Measurements from ENCODE around the gene MARCHF11. TPM values are rescaled to one million over a fixed set of nuclear protein-coding genes. Genes with fewer than 3 reads are reported as not detected.

MARCHF11 gene
- total and polyA plus RNA-seq, 2 experiments from 2014 or later, result 5.1 to 6.4 TPM

- no peak overlapping the region for H3K4me3 ChIP-seq
- TF ChIP-seq CTCF (IDR thresholded peaks at IDR 0.05; ENCODE audit: low read depth, low read length), result no peak
- H3K36me3 ChIP-seq, result no peaks in the 10 kb centered on the region
- no peak for DNase-seq (ENCODE audit: low read depth in 1 of 2, low spot score in 1 of 2)
- H3K4me1 ChIP-seq (ENCODE audit: low read depth), result peaks cover 30% of the 10 kb centered on the region
- no peaks in the 10 kb centered on the region for H3K9me3 ChIP-seq (ENCODE audit: low read depth)
- no peaks in the 10 kb centered on the region for H3K27me3 ChIP-seq
- H3K27ac ChIP-seq, result no peak overlapping the region
Measured at GRCh38 chr5:16131878-16132277, 47.7 kb downstream of the MARCHF11 start.

GRCh38 chr5:16128944-16129343 lies 50.6 kb downstream of the MARCHF11 start:
- peak overlapping the region; percentile 46 for H3K27ac ChIP-seq
- no peak for DNase-seq (ENCODE audit: low read depth in 1 of 2, low spot score in 1 of 2)
- no peaks in the 10 kb centered on the region for H3K9me3 ChIP-seq (ENCODE audit: low read depth)
- no peaks in the 10 kb centered on the region for H3K36me3 ChIP-seq
- no peak for TF ChIP-seq CTCF (IDR thresholded peaks at IDR 0.05; ENCODE audit: low read depth, low read length)
- peaks cover 27% of the 10 kb centered on the region for H3K4me1 ChIP-seq (ENCODE audit: low read depth)
- H3K4me3 ChIP-seq, result peak overlapping the region; percentile 6
- H3K27me3 ChIP-seq, result no peaks in the 10 kb centered on the region

DNA sequence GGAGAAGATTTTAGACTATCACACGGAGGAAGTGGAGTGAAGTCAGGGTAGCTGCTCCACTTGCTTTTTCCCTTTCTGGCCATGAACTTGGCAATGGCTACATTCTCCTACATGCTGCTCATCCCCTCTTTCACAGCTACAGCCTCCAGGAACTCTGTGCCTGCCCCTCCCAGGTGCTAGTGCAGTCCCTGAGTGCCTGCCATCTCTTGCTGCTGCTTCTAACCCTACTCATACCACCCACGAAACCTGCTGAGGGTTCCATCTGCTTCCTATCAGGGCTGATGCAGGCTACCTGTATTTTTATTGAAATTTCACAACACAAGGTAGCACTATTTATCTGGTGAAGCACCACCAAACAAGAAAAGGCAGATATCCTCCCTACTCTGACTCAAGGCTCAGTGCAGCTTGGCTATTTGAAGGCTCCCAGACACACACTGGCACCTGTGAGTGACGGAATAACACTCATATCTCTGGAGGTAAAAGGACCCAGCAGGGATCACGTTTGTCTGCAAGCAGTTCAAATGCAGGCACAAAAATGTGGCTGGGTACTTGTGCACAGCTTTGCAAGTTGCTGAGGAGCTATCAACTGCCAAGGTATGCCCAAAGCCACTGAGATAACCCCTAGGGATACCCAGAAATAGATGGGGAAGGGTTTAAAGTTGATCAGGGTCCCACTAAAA lies 51.6 kb downstream of the MARCHF11 start:
- H3K4me1 ChIP-seq (ENCODE audit: low read depth), result peaks cover 27% of the 10 kb centered on the region
- H3K36me3 ChIP-seq, result no peaks in the 10 kb centered on the region
- TF ChIP-seq CTCF (IDR thresholded peaks at IDR 0.05; ENCODE audit: low read depth, low read length), result no peak
- no peak overlapping the region for H3K4me3 ChIP-seq
- DNase-seq (ENCODE audit: low read depth in 1 of 2, low spot score in 1 of 2), result peak in 1 of 2 donors; percentile 60
- no peaks in the 10 kb centered on the region for H3K9me3 ChIP-seq (ENCODE audit: low read depth)
- H3K27me3 ChIP-seq, result no peaks in the 10 kb centered on the region
- peak overlapping the region; percentile 46 for H3K27ac ChIP-seq

DNA sequence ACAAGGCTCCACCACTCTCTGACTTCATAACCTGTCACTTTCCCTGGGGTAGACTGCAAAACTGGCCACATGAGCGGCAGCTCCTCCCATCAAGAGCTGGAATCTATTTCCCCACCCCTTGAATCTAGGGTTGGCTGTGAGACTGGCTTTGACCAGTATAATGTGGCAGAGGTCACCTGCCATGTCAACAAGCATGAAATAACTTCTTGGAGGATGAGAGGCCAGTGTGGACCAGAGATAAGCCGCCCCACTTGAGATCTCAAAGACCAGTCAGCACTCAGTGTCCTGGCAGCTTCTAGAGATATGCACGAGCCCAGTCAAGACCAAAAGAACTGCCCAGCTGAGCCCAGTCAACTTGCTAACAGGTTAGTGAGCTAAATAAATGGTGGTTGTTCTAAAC lies 59.0 kb downstream of the MARCHF11 start:
- H3K9me3 ChIP-seq (ENCODE audit: low read depth), result no peaks in the 10 kb centered on the region
- peaks cover 10% of the 10 kb centered on the region for H3K4me1 ChIP-seq (ENCODE audit: low read depth)
- H3K27ac ChIP-seq, result peak overlapping the region; percentile 47
- no peak overlapping the region for H3K4me3 ChIP-seq
- no peaks in the 10 kb centered on the region for H3K27me3 ChIP-seq
- no peak for TF ChIP-seq CTCF (IDR thresholded peaks at IDR 0.05; ENCODE audit: low read depth, low read length)
- no peaks in the 10 kb centered on the region for H3K36me3 ChIP-seq
- DNase-seq (ENCODE audit: low read depth in 1 of 2, low spot score in 1 of 2), result peak in 1 of 2 donors; percentile 69

- H3K27ac ChIP-seq, result no peak overlapping the region
- no peaks in the 10 kb centered on the region for H3K9me3 ChIP-seq (ENCODE audit: low read depth)
- no peak for DNase-seq (ENCODE audit: low read depth in 1 of 2, low spot score in 1 of 2)
- no peak for TF ChIP-seq CTCF (IDR thresholded peaks at IDR 0.05; ENCODE audit: low read depth, low read length)
- H3K27me3 ChIP-seq, result no peaks in the 10 kb centered on the region
- H3K4me1 ChIP-seq (ENCODE audit: low read depth), result peaks cover 10% of the 10 kb centered on the region
- no peak overlapping the region for H3K4me3 ChIP-seq
- H3K36me3 ChIP-seq, result no peaks in the 10 kb centered on the region
Measured at GRCh38 chr5:16119790-16120189, 59.8 kb downstream of the MARCHF11 start.

All from cardiac muscle cell (in vitro differentiated cells and primary cell).